OCI-LY1 (cell line): ENCODE results near the gene KXD1.

Experiments
- EZH2 ChIP-seq: fragments of 200-600 bp; sonication (generic), shearing (Covaris generic); IDR thresholded peaks from 2 replicates; pipeline ENCODE4 v1.8.0; 2017; ENCODE audit warnings: borderline replicate concordance, mixed run types, mild to moderate bottlenecking, antibody characterized with exemption, low read length, moderate library complexity, mixed read lengths
- TF ChIP-seq, protein P1 (sequence below): fragments of 200-600 bp; sonication (generic), shearing (Covaris generic); IDR thresholded peaks from 2 replicates; pipeline ENCODE4 v1.5.1; 2017; ENCODE audit warnings: mild to moderate bottlenecking, antibody characterized with exemption, low read length, moderate library complexity, mixed read lengths

DNA sequence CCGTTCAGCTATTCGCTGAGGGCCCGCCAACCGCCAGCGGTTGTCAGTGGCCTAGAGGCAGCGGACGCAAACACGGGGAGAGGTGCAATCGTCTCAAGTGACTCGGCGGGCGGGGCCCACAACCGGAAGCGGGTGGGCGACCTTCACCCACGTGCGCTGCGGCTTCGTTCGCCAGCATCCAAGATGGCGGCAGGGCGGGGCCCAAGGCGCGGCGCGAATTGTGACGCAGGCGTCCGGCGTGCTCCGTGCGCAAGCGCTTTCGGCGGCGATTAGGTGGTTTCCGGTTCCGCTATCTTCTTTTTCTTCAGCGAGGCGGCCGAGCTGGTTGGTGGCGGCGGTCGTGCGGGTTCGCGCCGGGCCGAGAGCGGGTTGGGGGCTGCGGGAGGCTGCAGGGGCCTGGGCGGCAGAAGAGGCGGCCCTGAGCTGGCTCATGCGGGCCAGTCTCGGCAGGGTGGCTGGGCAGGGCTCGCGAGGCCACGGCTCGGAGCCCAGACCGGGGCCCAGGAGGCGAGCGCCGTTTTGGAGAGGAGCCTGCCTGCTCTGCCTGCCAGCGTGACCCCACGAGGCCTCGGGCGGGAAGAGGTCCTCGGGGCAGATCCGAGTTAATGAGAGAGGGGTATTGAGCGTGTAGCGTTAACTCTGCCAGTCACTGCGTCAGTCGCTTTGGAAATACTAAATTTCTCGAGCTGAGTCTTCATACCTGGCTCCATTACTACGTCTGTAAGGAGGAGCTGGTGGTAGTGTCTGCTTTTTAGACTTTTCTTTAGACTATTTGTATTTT lies 14.1 kb downstream of the KXD1 start, which contains the start of gene UBA52:
- TF ChIP-seq, protein P1, sequence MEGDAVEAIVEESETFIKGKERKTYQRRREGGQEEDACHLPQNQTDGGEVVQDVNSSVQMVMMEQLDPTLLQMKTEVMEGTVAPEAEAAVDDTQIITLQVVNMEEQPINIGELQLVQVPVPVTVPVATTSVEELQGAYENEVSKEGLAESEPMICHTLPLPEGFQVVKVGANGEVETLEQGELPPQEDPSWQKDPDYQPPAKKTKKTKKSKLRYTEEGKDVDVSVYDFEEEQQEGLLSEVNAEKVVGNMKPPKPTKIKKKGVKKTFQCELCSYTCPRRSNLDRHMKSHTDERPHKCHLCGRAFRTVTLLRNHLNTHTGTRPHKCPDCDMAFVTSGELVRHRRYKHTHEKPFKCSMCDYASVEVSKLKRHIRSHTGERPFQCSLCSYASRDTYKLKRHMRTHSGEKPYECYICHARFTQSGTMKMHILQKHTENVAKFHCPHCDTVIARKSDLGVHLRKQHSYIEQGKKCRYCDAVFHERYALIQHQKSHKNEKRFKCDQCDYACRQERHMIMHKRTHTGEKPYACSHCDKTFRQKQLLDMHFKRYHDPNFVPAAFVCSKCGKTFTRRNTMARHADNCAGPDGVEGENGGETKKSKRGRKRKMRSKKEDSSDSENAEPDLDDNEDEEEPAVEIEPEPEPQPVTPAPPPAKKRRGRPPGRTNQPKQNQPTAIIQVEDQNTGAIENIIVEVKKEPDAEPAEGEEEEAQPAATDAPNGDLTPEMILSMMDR: no peak
- no peak for TF ChIP-seq EZH2
